NCI-H524 (cell line): Measurements from ENCODE around the gene CHIT1.

ENCODE experiments used
- DNase-seq, 2 experiments: peaks; one replicate each; lab custom pipeline; 2025; lab: John Stamatoyannopoulos, UW

Gene CHIT1

DNA sequence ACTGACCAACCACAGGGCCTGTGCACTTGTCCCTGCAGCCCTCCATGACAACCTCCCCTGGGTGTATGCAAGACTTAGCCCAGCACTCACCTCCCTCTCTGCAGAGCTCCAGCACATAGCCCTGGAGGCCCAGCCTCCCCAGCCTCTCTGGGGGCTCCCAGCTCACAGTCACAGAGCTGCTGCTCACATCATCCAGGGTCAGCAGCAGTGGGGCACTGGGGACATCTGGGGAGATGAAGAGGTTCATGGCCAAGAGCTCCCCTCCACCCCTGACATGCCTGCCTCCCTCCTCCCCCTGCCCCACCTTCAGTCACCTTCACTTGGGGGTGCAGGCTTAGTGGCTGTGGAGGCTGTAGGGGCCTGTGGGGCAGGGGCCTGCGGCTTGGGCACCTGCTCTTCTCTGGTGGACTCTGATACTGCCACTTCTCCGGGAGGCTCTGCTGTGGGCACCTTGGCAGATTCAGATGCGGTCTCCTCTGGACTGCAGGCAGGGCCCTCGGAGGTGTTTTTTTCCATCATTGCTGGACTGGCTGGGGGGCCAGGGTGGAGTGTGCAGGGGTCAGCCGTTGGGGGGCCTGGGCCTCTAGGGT is 54.1 kb downstream of the CHIT1 start, which contains the start of gene MYBPH:
TSS of gene MYBPH (minus strand) at position 590 of the 590 bp plus-strand sequence. CDS start at position 519, 71 bp downstream.
- no peak for DNase-seq

DNA sequence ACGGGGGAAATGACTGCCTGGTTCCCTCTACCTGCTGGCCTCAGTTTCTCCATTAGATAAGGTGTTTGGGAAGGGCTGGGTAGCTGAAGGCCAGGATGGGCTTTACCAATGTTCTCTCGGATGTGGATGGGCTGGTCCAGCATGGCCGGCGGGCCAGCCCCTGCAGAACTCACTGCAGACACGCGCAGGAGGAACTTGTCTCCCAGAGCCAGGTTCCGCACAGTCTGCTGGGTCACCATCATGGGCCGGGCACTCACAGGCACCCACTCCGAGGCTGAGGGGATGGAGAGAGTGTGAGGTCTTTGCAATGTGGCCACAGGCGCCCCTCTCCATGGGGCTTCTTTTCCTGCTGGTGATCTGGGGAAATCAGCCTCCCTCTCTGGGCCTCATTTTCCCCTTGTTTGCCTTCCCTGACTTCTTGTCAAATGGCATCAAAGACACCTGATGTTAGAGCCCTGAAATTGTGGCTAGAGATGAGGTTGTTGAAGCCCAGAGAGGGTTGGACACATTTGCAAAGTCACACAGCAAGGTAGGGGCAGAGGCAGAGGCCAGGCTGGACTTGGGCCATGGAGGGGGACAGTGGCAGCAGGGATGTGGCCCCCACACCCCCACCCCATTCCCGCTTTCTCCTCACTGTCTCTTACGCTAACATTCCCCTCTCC is 55.0 kb downstream of the CHIT1 start:
- DNase-seq = no peak

DNA sequence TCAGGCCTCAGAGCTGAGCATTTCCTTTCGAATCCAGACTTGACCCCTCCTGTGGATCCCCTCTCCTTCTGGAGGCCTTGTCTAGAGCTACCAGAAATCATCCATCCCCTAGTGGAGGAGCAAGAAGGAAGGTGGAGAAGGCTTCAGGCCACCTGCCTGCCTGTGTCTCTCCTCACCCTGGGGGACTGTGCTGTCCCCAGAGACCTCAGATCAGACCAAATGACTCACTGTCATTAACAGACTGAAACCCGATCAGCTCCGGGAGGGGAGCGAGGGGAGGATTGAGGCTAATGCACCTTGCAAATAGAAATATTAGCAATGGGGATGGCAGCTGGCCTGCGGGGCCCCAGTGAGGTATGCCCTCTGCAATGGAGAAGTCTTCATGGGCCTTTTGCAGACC is 55.9 kb downstream of the CHIT1 start:
- DNase-seq = peak; percentile 86 to 97

DNA sequence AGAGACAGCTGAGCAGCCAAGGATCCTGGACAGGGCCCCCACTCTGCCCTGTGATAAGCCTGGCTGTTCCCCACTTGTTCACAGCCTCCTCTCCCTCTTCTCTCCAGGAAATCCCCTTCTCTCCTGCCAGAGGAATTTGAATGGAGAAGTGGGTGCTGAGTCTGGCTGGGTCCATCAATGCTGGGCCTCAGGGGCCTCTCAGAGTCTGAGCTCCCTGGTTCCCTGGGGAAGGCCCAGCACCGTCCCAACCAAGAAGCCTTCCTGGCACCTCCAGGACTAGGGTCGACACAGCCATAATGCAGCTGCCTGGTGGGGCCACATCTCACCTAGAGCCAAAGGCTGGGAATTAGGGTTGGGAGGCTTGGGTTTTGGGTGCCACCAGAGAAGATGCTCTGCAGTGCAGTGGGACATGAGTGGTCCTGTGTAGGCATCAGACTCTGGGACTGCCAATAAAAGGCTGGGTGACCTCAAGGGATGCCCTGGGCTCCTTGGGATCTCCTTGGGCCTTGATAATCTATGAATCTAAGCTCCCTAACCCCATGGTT is 56.4 kb downstream of the CHIT1 start:
- no peak for DNase-seq

DNA sequence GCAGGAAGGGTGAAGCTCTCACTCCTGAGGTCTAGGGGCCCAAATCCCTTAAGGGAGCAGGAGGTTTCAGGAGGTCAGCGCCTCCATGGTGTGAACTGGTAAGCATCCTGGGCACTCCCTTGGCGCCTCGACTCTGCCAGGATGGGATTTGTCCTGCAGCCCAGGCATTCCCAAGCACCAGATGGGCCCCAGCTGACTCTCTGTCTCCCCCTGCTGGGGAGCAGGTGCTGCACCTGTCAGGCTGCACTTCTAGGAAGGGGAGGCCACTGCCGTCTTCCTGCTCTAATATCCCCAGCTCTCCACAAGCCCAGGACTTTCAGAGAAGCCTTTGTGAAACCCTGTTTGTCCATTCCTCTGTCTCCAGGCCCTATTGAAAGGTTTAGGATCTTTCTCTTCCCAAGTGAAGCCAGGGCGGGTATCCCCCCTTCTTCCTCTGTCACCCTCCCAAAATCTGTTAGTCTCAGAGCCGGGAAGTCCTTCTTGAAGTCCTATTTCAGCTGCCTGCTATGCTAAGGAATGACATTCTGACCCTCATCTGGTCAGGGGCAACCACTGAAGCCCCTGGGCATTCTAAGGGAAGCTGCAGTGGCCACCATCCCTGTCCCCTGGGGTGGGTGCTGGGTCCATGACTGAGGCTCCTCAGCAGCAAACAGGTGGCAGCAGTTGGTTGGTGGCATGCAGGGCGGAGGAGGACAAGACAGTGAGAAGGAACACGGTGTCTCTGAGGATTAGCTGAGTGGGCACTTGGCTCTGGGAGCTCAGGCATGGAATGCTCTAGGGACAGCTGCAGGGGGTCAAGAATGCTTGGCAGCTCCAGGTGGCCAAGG is 57.1 kb downstream of the CHIT1 start:
- DNase-seq = peak; percentile 51 to 74

DNA sequence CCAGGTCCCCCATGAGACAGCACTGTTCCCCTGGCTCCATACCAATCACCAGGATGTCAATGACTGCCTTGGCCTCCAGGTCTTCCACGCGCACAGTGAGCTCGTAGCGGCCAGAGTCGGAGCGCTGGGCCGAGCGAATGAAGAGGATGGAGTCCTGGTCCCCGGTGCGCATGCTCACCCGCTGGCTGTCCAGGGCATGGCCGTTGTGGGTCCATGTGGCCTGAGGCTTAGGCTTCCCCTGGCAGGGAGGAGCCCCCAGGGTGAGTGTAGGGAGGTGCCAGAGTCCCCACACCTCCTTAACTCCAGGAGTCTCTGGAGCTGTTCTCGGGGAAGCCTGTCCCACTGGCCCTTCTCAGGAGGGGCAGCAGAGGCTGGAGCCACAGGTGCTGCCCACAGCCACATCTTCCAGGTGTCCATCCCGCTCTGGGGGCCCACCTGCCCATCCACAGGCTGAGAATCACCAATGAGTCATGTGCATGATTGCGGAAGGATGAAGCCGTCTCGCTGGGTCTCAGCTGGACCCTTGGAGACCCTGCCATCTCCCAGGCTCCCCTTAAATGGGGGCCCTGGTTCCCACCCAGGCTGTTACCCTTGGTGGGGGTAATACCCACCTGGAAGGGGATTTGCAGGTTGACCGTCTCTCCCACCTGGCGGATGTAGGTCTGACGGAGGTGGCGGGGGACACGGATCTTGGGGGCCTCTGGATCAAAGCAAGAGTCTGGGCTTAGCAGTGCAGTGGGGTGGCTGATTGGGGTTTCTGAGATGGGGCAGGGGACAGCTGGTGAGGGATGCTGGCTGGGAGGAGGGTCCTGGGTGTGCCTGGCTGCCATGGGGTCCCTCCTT is 57.9 kb downstream of the CHIT1 start:
- DNase-seq = no peak

DNA sequence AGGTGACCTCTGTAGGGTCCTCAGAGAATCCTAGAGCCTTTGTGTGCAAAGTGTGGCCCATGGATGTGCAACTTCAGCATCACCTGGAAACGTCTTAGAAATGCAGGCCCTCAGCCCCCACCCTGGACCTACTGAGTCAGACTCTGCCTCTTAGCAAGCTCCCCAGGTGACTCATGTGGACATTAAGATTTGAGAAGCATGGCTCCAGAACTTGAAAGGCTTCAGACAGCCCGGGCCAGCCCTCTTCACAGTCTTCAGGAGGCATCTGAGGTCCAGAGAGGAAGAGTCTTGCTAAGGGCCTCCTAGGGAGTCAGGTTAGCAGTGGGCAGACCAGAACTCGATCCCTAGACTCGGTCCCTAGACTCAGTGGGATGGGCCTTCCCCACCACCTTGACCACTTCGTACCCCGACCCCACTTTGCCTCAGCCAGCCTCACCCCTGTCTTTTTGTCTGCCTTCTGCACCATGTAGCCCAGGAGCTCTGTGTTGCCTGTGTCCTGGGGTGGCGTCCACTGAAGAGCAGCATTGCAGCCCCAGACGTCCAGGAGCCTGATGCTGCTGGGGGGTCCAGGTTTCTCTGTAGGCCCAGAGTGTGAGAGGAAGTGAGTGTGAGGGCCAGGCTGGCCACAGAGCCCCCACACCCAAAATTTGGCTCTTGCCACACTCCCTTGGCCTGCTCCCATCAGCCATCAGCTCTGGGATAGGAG is 58.7 kb downstream of the CHIT1 start:
- DNase-seq = no peak

DNA sequence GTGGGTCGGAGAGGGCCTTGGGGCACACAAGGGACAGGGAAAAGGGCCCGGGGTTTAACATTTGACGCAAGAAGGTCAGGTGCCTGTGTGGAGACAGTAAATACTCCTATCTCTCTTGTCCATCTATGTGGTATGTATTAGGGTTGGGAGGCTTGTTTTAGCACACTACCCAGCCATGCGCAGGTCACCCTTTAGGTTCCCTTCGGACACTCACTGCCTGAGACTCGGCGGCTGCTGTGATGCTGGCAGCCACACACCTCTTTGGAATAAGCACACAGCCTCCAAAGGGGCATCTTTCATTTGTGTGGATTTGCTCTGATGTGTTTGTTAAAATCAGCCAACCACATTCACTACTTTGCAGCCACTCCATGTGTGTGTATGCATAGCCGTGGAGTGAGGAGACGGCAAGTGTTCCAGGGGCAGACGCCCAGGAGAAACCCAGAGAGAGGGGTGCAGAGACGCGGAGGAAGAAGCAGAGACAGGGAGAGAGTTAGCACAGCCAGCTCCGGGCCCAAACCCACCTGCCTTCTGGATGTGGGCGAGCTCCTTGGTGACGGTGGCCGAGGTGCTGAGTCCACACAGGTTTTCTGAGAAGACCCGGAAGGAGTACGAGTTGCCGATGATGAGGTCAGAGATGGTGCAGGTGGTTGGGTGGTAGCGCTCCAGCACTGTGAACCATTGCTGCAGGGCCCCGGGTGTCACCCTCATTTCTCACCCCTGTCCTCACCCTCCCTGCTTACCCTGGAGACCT is 59.5 kb downstream of the CHIT1 start:
- DNase-seq = no peak

DNA sequence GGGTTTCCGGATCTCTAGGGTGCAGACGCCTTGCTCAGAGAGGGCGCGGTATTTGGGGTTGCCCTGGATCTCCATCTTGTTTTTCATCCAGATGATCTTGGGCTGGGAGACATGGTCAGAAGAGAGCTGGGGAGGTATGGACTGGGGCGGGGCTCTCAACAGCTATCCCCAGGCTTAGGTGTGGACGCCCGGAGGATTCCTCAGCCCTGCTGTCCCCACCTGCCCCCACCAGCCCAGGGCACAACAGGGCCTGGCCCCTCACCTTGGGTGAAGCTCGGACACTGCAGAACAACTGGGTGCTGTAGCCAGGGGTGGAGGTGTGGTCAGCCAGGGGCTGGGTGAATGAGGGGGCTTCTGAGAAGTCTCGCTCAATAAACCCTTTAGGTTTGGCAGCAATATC is 60.5 kb downstream of the CHIT1 start:
- no peak for DNase-seq

DNA sequence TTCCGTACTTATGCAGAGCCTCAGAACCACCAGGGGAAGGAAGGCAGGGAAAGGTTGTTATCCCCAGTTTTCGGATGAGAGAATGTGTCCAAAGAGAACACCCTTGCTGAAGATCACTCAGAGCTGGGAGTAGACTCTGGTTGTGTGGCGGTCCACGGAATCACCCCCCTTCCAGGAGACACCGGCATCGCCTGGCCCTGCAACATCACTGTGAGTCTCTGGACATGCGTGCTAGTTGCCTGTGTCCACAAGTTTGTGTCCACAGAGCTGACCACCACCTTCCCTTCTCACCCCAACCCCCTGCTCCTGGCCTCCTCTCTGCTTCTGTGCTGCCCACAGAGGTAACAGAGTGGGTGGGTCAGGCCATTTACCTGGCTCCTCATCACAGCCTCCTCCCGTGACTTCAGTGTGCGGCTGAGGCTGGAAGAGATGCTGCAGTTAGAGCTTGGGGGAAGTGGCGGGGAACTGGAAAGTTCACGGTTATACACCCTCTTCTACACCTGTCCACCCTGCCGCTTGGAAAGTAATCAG is 61.2 kb downstream of the CHIT1 start:
- no peak for DNase-seq

DNA sequence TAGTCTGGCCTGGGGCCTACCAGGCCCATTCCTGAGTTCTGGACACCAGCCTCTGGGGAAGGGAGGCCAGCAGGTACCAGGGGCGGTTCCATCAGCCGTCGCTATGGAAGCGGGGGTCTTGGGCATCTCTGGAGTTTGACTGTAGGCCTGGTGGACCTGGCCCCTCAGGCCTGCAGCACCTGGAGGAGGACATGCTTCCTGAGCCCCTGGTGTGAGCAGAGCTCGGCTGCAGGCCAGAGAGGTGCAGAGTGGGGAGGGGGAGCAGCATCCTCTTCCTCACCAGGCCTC is 61.6 kb downstream of the CHIT1 start:
- DNase-seq = no peak

DNA sequence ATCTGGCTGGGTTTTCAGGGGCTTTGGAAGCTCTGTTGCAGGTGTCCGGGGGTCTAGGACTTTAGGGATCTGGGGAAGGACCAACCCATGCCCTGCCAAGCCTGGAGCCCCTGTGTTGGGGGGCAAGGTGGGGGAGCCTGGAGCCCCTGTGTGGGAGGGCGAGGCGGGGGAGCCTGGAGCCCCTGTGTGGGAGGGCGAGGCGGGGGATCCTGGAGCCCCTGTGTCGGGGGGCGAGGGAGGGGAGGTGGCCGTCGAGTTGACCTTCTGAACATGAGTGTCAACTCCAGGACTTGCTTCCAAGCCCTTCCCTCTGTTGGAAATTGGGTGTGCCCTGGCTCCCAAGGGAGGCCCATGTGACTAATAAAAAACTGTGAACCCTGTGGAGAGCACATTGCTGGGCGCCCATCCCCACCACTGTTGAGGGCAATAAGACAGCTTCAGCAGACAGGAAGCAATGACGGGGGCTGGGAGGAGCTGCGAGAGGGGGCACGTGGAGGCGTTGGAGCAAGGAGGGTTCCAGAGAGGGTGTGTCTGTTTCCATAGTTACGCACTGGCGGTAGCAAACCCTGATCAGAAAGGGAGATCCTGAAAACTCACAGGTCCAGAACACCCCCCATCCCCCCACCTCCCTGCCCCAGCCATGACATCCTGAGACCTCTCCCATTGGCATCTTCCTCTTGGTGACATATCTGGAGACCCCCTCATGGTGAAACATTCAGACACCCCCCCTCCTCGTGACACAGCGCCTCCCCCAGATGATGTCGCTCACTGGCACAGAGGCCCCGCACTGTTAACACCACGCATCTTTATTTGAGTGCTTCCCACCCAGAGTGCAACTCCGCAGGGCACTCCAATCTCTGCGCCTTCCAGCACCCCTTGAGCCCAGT is 62.2 kb downstream of the CHIT1 start:
- no peak for DNase-seq

DNA sequence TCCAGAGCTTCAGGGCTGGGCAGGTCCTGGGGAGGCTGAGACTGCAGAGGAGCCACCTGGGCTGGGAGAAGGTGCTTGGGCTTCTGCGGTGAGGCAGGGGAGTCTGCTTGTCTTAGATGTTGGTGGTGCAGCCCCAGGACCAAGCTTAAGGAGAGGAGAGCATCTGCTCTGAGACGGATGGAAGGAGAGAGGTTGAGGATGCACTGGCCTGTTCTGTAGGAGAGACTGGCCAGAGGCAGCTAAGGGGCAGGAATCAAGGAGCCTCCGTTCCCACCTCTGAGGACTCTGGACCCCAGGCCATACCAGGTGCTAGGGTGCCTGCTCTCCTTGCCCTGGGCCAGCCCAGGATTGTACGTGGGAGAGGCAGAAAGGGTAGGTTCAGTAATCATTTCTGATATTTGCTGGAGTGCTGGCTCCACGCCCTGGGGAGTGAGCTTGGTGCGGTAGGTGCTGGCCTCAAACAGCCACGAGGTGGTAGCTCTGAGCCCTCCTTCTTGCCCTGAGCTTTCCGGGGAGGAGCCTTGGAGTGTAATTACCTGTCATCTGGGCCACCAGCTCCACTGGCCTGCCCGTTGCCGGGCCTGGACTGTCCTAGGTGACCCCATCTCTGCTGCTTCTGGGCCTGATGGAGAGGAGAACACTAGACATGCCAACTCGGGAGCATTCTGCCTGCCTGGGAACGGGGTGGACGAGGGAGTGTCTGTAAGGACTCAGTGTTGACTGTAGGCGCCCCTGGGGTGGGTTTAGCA is 63.1 kb downstream of the CHIT1 start:
- DNase-seq = peak in 1 of 2 experiments; percentile 30
